IMR-90 (cell line): ENCODE measurements around the gene CTAG1A.
"Not testable (repeated sequence)": the region's sequence is repeated elsewhere in the genome, so short reads cannot be mapped to it uniquely, and the experiment has no call there.

ENCODE experiments used
- CTCF ChIP-seq: conservative IDR thresholded peaks from 2 replicates; pipeline ENCODE4 v1.5.1; 2012; ENCODE audit warnings: mild to moderate bottlenecking, low read depth, low read length, improper control_type of control experiment
- FOS ChIP-seq: fragments of 150-350 bp; IDR thresholded peaks from 2 replicates; pipeline ENCODE4 v1.6.1; 2016; ENCODE audit warnings: low read depth, low read length
- MXI1 ChIP-seq: IDR thresholded peaks from 2 replicates; pipeline ENCODE4 v1.6.1; 2012; ENCODE audit warnings: low read depth, mild to moderate bottlenecking, low read length, moderate library complexity, borderline replicate concordance
- RFX5 ChIP-seq: IDR thresholded peaks from 2 replicates; pipeline ENCODE4 v1.8.0; 2012; ENCODE audit warnings: low read depth, mild to moderate bottlenecking, low read length, moderate library complexity
- SMC3 ChIP-seq: fragments of 150-350 bp; IDR thresholded peaks from 2 replicates; pipeline ENCODE4 v1.6.1; 2016; ENCODE audit warnings: low read depth, mild to moderate bottlenecking, antibody characterized with exemption, low read length, moderate library complexity

GRCh38 chrX:154620767-154621414 lies 36.0 kb downstream of the CTAG1A start:
- not testable (repeated sequence) for TF ChIP-seq CTCF, MXI1, RFX5, SMC3, FOS
